RWPE1 (cell line): Measurements from ENCODE around the gene RAB20.

Experiments
- CTCF ChIA-PET: fragments of 350-600 bp; sonication (Branson Sonifier 250); formaldehyde crosslinking; extraction: SDS; loops from one replicate; lab custom pipeline; 2021; lab: Yijun Ruan, JAX
- POLR2A ChIA-PET: fragments of 400-600 bp; formaldehyde crosslinking; extraction: SDS; loops from one replicate; lab custom pipeline; 2020; ENCODE audit warnings: antibody characterized with exemption; ENCODE audit not compliant: low non-redundant PET; lab: Yijun Ruan, JAX
- DNase-seq: peaks from one replicate; pipeline ENCODE4 v3.0.0; 2012; ENCODE audit warnings: low spot score
- H3K27ac ChIP-seq: fragments of 450-650 bp; 2 replicates; pipeline ENCODE4 v1.5.1; 2017
- CTCF ChIP-seq: fragments of 450-650 bp; conservative IDR thresholded peaks from 2 replicates; pipeline ENCODE4 v1.5.1; 2017; ENCODE audit warnings: low read depth, mild to moderate bottlenecking

Gene RAB20

DNA sequence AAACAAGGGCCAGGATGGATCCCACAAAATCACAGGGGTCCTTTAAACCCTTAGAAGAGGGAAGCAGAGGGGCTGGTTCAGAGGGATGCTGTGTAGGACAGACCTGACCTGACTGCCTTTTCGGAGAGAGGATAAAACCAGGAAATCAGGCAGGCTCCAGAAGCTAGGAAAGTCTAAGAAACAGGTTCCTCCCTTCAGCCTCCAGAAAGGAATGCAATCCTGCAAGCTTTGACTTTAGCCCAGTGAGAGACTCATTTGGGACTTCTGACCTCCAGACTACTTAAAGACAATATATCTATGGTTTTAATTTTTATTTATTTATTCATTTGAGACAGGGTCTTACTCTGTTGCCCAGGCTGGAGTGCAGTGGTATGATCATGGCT is 5.3 kb downstream of the RAB20 start:
- no peak for TF ChIP-seq CTCF
- POLR2A ChIA-PET, result no interaction called here
- CTCF ChIA-PET, result no interaction called here
- no peak for DNase-seq
- H3K27ac ChIP-seq, result no peak overlapping the region

- ChIA-PET CTCF (no interaction called here), POLR2A (no interaction called here)
- no peak overlapping the region for H3K27ac ChIP-seq
- no peak for DNase-seq
- TF ChIP-seq CTCF, result no peak
Measured at GRCh38 chr13:110555601-110556223, 5.8 kb downstream of the RAB20 start.

DNA sequence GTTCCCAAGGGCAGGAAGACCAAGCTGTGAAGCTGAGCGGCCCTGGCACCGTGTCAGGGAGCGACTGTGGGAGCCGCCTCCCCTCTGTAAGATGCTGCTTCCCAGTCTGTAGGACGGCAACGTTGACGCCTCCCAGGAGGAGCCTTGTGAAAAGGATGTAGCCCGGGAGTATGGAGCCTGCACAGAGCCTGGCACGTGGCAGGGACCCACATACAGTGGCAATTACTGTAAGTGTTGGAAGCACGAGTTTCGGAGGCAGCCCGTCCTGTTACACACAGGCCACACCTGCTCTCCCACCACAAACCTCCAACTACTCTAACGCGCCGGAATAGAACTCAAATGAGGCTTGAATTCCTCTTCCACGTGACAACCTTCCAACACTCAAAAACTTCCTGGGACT is 6.6 kb downstream of the RAB20 start:
- DNase-seq, result no peak
- ChIA-PET CTCF (no interaction called here), POLR2A (no interaction called here)
- no peak overlapping the region for H3K27ac ChIP-seq
- TF ChIP-seq CTCF, result no peak

- ChIA-PET CTCF (no interaction called here), POLR2A (no interaction called here)
Measured at GRCh38 chr13:110554227-110554836, 7.2 kb downstream of the RAB20 start.

DNA sequence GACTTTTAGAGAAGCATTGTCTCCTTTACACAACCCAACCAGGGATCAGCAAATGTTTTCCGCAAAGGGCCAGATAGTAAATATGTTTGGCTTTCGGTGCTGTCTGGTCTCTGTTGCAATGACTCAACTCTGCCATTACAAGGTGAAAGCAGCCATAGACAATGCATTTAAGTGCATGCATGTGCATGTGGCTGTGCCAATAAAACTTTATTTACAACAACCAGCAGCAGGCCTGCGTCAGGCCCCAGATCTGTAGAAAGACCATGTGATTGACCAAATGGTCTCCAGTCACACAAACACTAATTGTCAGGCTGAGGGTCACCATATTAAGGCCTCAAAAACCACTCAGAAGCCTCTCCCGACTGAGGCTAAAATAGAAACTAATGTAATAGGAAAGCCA is 8.1 kb downstream of the RAB20 start:
- CTCF ChIA-PET, result no interaction called here
- no peak for TF ChIP-seq CTCF
- H3K27ac ChIP-seq, result no peak overlapping the region
- POLR2A ChIA-PET, result no interaction called here
- DNase-seq, result no peak

More at GRCh38 chr13:110554227-110554836, 7.2 kb downstream of the RAB20 start:
- TF ChIP-seq CTCF, result no peak
- no peak for DNase-seq
- no peak overlapping the region for H3K27ac ChIP-seq

DNA sequence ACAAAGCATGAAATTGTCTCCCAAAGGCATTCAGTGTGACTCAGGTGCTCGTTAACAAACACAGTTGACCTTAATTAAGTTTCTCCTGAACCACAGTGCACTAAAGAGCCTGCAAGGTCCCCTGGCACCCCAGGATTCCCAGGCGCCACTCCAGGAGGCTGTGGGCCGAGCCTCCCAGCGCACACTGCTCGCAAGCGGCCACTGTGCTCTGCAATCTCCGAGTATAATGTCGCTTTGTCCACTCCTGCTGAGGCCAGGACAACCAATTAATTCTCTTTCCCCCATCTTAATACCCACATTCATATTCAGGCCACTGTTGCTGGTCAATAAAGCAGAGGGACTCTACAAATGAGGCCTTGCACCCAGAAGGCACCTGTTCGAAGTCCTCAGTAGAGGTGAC is 8.8 kb downstream of the RAB20 start:
- no peak overlapping the region for H3K27ac ChIP-seq
- ChIA-PET POLR2A (no interaction called here), CTCF (no interaction called here)
- DNase-seq, result no peak
- TF ChIP-seq CTCF, result no peak
